COR-L47 (cell line): ENCODE data around the gene TUBAL3.
"Not testable (repeated sequence)": the region's sequence is repeated elsewhere in the genome, so short reads cannot be mapped to it uniquely, and the experiment has no call there.

Experiments
- DNase-seq: peaks from one replicate; lab custom pipeline; 2025; lab: John Stamatoyannopoulos, UW

TUBAL3 gene

DNA sequence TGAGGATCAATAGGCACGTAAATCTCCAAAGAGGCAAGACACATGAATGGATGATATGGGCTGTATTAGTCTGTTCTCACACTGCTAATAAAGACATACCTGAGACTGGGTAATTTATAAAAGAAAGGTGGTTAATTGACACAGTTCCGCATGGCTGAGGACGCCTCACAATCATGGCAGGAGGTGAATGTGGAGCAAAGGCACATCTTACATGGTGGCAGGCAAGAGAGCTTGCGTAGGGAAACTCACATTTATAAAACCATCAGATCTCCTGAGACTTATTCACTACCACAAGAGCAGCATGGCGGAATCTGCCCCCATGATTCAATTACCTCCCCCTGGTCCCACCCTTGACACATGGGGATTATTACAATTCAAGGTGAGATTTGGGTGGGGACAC, 25.4 kb downstream of the TUBAL3 start:
- DNase-seq: not testable (repeated sequence)

DNA sequence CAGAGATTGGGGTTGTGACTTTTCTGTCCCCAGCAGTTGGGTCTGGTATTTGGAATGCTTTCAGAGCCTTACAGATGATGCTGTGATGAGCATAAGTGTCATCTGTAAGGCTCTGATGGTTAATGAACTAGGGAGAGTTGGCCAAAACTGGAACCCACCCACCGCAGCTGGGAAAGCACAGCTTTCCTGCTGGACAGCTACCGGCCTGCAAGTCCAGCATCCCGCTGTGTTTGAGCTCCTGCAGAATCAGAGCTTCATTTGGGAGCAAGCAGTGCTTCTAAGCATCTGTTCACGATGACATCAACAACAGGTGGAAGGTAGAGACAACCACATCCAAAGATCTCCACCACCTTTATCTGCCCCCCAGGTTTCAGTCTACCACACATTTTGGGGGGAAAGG, 28.2 kb downstream of the TUBAL3 start:
- no peak for DNase-seq

DNA sequence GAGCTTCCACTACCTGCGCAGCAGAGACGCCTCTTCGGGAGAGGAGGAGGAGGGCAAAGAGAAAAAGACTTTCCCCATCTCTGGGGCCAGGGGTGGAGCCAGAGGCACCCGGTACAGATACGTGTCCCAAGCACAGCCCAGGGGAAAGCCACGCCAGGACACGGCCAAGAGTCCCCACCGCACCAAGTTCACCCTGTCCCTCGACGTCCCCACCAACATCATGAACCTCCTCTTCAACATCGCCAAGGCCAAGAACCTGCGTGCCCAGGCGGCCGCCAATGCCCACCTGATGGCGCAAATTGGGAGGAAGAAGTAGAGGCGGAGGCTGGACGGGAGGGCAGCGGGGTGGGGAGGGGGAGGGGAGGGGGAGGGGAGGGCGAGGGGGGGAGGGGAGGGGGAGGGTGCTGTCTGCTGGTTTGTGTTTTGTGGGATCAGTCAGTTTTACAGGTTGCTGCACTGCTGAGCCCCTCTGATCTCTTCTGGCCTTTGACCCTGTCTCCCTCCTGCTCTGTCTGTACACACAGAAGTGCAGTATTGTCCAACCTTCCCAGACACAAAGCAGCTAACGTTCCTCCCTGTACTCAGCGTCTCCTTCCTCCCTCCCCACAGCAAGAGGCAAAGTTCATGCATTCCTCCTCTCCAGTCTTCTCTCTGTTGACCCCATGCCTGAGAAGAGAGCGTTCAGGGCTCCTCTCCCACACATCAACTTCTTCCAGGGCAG, 30.6 kb downstream of the TUBAL3 start:
- no peak for DNase-seq

DNA sequence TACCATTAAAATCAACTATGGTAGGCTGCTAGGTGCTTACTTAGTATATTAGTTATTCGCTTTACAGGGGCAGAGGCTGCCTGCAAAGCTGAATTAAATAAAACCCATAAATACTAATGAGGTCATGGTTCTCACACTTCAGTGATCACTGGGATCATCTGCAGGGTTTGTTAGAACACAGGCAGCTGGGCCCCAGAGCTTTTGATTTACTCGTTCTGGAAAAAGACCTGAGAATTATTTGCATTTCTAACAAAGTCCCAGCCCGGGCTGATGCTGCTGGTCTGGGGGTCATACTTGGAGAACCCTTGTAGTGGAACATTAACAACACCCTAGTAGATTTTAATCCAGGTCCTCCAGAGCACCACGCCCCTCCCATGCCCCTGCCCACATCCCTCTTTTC, 31.3 kb downstream of the TUBAL3 start:
- DNase-seq: no peak

DNA sequence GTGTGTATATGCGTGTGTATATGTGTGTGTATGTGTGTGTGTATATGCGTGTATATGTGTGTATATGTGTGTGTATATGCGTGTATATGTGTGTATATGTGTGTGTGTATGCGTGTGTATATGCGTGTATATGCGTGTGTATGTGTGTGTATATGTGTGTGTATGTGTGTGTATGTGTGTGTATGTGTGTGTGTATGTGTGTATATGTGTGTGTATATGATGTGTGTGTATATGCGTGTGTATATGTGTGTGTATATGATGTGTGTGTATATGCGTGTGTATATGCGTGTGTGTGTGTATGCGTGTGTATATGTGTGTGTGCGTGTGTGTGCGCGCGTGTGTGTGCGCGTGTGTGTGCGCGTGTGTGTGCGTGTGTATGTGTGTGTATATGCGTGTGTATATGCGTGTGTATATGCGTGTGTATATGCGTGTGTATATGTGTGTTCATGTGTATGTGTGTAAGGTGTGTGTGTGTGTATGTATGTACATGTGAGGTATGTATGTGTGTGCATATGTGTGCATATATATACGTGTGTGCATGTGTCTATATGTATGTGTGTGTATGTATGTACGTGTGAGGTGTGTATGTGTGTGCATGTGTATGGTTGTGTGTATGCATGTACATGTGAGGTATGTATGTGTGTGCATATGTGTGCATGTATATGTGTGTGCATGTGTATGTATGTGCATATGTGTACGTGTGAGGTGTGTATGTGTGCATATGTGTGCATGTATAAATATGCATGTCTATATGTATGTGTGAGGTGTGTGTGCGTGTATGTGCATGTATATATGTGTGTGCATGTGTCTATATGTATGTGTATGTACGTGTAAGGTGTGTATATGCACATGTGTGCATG, 33.9 kb downstream of the TUBAL3 start:
- DNase-seq: no peak

DNA sequence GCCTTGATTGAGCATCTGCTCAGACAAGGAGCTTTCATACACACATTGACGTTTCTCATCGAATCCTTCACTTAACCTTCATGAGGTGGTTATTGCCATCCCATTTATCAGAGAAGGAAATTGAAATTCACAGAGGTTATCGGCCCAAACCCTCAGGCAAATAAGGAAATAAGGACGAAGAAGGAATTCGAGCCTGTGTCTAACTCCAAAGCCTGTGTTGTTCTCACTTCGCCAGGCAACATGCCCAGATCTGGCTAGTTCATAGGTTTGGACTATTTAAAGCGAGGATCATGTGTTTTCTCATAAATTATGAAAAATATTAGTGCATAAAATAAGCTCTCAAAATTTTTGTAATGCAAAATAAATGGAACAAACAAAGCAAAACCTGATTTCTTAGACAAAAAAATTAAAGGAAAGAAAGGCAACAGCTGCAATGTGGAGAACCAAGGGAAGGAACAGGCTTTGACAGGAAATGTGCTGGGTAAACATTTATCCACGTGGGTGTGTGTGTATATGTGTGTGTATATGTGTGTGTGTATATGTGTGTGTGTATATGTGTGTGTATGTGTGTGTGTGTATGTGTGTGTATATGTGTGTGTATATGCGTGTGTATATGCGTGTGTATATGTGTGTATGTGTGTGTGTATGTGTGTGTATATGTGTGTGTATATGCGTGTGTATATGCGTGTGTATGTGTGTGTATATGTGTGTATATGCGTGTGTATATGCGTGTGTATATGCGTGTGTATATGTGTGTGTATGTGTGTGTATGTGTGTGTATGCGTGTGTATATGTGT, 35.1 kb downstream of the TUBAL3 start:
- no peak for DNase-seq

DNA sequence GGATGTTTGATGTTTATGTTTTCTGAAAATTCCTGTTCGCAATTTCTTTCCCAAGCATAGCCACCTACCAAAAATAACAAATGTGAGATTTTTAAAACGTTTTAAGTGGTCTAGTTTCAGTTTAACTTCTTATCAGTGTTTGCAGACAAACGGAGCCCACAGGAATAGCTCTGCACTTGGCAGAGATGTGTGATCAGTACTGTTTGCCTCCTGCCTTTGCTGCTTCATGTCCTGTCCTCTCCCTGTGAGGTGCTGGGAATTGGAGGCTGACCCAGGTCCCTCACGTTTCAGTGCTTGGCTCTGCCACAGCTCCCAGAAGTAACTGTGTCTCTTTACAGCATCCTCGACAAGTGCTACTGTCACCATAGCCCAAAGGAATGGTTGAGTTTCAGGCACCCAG, 38.7 kb downstream of the TUBAL3 start:
- DNase-seq: no peak

DNA sequence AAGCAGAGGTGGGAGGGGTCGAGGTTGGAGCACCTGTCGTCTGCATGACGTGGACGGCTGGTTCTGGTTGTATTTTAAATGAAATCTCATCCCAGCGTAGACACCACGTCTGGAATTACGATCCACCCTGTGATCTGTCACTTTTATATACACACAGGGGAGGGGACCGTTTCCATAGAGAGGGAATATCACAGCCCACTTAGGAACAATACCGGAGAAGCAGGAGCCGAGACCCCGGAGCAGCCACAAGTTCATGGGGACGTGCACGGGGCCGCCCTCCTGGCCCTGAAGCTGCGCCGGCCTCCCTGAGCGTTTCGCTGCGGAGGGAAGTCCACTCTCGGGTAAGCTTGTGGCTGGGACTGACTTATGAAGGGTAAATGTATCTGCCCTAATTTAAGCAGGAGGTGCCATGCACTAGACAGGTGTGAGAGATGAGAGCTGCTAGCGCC, 39.7 kb downstream of the TUBAL3 start, which contains the start of gene UCN3:
TSS of gene UCN3 (plus strand) at position 77 of the 449 bp plus-strand sequence. CDS start 8,755 bp downstream, outside the sequence.
- peak; percentile 1 for DNase-seq

DNA sequence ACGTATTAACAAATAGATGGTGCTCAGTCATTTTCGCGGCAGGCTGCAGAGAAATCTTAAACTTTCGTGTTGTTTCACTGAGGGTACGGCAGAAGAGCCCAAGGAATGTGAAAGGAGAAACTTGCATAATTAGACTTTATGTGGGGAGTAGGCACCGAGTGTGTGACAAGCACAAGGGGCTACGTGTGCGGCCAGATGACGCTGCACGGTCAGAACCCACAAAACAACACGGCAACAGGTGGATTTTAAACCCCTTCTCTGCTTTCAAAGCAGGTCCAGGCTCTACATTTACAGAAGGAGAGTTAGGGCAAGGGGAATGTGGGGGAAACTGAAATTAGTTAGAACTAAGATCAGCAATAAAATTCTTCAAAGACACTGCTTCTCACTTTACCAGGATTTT, 40.3 kb downstream of the TUBAL3 start:
- no peak for DNase-seq

DNA sequence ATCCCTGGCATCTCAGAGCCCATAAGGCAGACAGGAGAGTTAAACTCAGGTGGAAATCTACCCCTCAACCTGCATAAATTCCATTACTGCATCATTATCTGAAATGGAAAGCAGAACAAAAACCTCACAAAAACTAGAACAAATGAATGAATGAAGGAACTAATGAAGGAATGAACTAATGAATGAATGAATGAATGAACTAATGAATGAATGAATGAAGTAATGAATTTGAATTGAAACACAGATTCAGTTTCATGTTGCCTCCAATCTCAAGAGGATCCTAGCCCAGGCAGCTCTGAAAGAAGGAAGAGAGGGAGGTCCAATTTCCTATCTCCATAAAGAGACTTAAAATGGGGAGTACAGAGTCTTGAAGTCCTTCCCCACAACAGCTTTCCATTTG, 41.8 kb downstream of the TUBAL3 start:
- DNase-seq: no peak

DNA sequence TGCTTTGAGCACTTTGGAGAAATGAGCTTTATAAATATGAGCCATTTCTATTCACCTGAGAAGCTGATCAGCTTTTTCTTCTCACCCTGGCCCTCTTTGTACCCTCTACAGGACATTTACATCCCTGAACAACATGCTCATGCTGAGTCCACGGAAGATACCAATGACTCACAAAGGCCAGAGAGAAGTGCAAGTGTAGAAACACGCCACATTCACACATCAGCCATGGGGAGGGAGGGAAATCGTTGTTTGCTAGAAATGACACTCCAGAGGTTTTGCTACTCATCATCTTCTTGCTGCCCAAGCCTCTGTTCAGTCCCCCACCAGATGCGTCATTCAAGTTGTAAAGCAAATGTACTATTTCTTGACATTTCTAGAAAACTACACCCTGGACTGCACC, 42.7 kb downstream of the TUBAL3 start:
- DNase-seq: no peak

DNA sequence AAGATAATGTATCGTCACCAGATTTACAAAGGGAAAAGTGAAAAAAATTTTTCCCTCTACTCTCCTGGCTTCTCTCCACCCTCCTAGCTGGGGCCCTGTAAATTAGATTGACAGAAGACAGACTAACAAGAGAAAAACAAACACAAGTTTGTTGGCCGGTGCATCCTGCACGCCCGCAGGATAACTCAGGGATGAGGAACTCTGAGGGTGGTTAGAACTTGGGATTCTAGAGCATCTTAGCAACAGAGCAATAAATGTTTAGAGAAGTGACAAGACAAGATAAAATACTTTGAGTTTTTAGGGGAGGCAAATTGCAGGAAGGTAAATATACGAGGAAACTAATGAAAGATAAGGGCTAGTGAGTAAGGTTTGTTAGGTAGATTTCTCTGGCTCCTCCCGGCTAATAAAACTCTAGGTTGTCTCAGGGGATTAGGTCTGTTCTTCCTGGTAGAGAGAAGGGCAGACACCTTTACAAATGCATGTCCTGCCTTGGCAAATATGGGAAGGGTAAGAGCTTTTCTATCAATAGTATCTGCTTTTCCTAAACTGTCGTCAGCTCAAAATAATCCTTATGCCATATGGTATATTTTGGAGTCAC, 44.2 kb downstream of the TUBAL3 start:
- no peak for DNase-seq

DNA sequence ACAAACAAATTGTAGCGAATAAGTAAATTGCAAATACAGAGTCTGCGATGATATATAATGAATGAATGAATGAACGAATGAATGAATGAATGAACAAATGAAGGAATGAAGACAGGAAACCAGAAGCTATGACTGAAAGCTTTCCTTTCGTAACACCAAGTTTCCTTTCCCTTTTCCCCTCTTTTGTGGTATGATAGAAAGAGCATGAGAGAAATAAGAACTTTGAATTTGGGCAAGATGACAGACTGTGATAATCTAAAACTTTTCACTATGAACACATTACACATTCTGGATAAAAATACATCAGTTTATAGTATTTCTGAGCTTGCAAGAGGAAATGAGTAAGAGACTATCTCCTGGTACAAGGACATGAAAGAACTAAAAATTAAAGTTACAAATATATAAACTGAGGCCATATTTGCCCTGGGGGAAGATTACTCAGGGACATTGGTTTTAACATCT, 48.3 kb downstream of the TUBAL3 start:
- DNase-seq: no peak

DNA sequence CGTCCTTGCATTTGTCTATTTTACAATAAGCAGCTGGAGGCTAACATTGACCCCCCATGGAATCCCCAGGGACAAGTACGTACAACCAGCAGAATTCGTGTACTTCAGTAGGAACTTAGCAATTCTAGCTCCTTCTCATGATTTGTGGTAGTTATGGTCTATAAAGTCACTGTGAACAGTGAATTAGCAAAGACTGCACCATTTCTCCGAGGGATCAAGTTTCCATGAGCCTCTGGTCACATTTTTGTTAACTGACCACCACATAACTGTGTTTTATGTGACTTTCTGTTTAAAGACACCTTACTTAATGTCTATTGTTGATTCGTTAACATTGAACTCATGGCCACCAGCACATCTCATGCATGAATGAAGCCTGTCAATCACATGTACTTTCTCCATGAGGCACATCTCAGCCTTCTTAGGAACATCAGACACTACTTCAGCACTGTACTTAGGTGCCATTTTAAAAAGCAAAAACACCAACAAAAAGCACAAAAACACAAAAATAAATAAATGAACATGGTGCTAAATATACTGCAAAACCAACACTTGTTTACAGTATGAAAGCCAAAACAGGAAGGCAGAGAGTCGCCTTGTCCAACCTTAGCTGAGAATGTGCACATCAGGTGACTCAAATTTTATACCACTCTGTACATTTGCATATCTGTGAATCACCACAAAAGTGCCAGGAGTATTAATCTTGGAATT, 48.9 kb downstream of the TUBAL3 start:
- no peak for DNase-seq

DNA sequence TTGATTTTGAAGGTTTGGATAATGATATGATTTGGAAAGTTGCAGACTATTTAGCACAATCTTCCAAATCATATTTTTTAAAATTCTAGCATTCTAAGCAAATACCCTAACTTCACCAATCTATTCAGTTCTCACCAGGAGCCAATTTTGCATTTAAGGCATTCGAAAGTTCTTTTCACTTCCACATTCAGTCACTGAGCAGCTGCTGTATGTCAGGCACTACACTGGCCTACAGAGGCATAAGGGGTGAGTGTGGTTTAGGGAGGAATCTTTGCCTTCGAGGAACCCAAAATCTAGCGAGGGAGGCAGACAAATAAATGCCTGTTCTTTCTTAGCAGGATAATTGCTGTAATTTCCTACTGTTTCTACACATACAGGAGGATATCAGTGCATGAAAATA, 50.6 kb downstream of the TUBAL3 start:
- no peak for DNase-seq

DNA sequence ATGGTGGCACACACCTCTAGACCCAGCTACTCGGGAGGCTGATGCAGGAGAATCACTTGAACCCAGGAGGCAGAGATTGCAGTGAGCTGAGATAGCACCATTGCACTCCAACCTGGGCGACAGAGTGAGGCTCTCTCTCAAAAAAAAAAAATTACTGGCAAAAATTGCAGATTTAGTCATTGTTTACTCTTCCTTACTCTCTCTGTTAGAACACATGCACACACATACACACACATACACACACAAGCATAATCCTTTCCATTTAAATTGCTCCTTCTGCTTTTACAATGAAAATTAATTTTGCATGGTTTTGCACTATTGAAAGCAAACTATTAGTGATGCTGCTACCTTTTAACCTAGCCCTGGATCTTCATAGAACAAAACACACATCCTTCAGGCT, 55.3 kb downstream of the TUBAL3 start:
- no peak for DNase-seq

DNA sequence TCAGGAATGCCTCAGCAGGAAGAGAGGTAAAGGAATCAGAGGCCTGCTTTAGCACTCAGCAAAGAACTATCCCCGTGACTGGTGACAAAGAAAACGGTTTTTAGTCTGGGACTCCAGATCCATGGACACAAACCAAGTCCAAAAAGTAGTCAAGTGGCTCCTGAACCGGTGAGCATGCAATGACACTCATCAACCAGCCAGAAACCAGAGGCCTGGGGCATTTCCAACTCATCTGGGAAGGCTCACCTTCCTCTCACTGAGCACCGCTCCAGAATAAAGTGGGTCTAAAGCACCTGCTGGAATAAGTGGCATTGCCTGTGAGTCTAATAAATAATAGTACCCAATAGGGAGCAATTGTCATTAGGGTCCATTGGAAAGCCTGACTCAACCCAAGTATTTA, 57.7 kb downstream of the TUBAL3 start:
- DNase-seq: no peak

DNA sequence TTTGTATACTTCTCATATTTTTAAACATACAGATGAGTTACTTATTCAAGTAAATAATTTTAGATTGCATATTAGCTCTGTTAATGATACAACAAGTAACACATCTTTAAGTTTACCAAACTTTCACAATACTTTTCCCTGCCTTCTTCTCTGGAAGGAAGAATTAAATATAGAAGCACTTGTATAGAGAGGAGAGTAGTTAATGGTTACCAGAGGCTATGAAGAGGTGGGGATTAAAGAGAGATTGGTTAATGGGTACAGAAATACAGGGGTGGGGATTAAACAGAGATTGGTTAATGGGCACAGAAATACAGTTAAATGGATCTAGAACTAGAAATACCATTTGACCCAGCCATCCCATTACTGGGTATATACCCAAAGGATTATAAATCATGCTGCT, 59.9 kb downstream of the TUBAL3 start:
- DNase-seq: no peak

DNA sequence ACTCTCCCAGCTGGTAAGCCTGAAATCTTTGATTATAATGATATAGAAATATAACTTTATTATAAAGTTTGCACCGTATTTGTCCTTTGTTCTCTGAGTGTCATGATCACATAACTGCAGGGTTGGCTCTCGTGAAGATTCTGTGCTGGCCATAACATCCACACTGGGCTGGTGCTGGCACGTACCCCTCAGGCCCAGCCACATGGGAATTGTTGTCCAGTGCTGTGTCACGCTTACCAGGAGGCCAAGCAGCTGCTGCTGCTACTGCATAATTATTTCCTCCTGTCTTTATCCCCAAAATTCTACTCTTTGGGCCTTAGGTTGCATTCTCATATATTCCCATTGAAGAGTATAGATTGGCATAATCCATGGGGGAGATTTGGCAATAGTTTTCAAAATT, 60.6 kb downstream of the TUBAL3 start:
- DNase-seq: no peak

DNA sequence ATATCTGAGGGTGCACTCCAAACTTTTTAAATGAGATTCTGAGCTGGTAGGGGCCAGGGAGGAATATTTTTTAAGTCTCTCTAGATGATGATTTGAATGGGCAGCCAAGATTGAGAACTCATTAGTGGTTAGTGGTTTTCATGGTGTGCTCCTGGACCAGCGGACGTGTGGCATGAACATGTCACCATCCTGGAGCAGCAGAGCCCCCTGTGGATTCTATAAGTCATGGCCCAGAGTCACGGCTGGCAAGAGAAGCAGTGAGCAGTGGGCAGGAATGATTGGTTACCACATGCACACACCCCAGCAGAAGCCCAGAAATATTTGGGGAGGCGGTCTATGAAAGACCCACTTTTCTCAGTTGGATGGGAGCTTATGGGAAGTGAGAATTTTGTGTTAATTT, 61.1 kb downstream of the TUBAL3 start:
- no peak for DNase-seq
